Urothelium cell line (cell line): Measurements from ENCODE around the gene KRT7.
"Not testable (repeated sequence)": the region's sequence is repeated elsewhere in the genome, so short reads cannot be mapped to it uniquely, and the experiment has no call there.

Source experiments
- DNase-seq: peaks from one replicate; pipeline ENCODE4 v3.0.0; 2011; ENCODE audit warnings: low spot score, mixed read lengths
- FAIRE-seq: peaks from 2 replicates; lab custom pipeline; 2011; peaks lifted over from hg19 to GRCh38; lab: Jason Lieb, UNC

KRT7 gene

DNA sequence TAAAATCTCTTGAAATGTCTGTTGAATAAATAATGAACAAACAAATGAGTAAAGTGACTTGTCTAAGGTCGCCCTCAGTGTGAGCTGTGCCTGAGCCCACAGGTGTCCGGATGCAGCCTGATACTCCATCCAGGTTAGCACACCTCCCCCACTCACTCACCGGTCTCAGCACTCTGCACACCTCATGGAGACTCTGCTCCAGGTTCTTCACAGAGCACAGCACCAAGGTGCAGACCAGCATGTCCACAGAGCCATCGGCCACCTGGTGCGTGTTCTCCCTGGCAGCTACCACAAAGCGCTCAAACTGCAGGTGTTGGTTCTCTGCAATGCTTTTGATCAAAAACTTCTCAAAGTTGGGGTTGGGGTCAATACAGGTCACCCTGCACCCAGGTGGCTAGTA lies 4.1 kb upstream of the KRT7 start:
- FAIRE-seq (peak; percentile 30), DNase-seq (no peak)

DNA sequence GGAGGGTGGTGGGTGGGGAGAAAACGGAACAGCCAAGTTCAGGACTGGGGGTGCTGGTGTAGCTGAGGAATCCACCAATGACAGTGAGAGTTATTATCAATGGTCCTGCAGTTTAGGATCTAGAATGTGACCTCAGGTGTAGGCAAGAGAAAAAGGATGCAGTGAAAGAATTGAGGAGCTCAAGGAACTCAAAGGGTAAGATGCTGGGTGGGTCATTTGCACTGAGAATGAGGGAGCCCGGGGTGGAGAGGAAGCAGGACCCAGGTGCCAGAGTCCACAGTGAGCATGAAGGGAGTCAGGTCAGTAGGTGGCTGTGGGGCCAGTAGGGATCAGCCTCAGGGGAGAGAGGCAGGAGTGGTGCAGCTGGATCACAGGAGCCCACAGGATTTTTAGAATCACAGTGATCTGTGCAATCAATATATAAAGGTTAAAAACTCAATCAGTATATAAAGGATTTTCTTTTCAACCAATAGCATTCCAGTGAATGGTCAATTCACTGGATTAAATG lies 3.2 kb upstream of the KRT7 start:
- DNase-seq: no peak
- FAIRE-seq: no peak

DNA sequence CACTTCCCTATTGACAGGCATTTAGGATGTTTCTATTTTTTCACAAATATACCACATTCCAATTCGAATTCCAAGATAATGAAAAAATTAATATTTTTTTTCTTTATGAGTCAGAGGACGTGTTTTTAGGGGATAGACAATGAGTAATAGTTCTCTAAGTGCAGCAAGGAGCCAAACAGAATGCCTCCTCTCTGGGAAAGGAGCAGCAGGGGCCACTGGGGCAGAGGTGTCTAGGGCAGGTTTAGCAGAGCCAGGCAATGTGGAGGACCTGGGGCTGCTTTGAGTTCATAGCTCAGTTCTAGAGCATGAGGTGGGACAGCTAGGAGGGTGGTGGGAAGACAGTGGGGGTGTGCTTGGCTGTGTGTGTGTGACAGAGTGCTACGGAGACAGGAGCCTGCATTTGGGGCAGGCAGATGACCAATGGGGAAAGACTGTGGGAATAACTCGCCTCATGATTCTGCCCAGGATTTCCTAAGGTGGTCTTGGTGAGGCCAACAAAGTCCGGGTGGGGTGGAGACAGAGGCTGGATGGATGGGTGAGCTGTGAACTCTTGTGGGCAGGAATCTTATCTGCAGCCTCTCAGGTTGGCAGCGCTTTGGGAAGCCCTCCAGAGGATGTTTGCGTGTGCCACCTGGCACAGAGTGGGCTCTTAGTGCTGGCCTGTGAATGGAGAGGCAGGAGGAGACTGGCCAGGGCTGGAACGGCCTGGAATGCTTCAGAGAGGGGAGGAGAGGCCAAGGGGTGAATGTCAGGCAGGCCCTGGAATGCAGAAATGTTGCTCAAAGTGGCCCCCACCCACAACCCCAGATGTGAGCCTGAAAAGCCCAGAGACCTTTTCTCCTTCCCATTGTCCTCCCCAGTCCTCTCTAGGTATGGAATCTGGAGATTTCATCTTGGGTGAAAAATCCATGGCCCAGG lies 2.4 kb upstream of the KRT7 start:
- FAIRE-seq (no peak), DNase-seq (peak; percentile 85)

DNA sequence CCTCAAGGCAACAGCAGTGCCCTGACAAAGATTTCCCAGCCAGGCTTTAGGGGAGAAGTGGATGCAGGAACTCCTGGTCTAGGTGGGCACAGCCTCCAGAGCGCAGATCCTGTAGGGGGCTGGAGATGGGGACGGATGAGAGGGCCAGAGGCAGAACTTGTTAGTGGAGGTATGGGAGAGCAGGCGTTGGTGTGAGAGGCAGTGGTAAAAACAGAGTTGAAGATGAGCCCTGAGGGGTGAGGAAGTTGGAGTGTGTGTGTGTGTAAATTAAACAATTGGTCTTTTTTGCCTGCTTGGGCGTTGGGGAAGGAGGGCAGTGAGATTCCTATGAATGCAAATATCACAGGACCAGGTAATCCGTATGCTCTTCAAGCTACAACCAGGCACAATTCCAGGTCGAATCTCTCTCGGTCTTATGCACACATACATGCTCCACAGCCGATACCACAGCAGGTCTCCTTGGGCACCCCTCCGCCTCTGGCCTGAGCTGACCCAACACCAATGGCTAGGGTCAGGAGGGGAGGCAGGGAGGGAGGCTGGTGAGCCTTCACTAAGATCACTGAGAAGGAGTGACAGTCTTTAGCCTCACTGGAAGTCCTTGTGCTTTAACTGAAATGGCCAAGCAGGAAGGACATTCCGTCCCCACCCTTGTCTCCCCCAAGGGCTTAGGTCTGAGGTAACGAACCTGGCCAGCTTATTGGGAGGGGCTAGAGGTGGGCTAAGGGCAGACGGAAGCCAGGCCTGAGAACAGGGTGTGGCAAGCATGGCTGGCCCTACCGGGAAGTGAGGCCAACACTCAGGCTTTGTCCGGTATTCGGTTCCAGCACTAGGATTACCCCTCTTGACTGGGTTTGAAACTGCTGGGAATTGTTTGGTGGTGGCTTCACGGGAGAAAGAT lies 1.5 kb upstream of the KRT7 start:
- DNase-seq (no peak), FAIRE-seq (peak; percentile 91)

DNA sequence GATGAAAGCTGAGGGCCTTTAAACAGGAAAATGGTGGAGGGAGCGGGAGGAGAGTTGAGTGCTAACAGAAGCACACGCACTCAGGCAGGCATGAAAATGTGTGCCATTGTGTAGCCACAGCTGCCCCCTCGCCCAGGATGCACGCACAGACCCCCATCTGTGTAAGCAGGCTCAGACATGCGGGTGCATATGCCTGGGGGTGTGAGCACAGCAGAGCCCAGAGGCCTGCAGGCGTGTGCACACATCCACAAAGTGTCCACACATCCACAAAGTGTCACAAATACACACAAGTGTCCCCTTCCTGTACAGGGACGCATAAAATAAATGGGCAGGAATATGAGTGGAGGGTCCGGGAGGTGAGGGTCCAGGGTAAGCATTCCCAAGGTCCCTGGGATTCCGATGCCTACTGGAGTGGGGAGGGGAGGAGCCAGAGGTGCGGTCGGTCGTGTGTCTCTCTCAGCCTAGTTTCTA lies 805 bp upstream of the KRT7 start:
- DNase-seq (no peak), FAIRE-seq (peak; percentile 30)

DNA sequence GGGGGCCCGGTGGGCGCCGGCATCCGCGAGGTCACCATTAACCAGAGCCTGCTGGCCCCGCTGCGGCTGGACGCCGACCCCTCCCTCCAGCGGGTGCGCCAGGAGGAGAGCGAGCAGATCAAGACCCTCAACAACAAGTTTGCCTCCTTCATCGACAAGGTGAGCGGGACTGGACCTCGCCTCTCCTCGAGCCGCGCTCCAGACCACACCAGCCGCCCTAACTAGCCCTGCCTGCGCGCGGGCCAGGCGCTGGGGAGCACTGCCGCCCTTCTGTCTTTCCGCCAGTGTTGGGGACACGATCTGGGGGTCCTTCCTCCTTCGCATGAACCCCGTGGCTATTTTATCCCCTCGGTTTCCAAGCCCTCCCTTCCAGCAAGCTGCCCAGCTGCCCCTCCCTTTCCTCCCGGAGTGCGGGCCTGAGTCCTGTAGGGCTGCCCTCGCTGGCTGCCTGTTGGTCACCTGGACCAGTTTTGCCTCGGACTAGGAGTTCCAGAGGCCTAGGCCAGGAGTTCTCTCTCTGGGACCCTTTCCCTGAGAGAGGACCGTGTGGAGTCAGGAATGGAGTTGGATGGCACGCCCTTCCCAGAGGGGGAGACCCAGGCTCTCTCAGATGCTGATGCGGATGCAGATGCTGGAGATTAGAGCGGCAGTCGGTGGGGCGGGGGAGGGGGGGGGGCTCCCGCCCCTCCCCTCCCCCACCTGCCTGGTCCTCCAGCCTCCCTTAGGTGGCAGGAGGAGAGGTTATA lies 592 bp downstream of the KRT7 start:
- no peak for DNase-seq
- no peak for FAIRE-seq

DNA sequence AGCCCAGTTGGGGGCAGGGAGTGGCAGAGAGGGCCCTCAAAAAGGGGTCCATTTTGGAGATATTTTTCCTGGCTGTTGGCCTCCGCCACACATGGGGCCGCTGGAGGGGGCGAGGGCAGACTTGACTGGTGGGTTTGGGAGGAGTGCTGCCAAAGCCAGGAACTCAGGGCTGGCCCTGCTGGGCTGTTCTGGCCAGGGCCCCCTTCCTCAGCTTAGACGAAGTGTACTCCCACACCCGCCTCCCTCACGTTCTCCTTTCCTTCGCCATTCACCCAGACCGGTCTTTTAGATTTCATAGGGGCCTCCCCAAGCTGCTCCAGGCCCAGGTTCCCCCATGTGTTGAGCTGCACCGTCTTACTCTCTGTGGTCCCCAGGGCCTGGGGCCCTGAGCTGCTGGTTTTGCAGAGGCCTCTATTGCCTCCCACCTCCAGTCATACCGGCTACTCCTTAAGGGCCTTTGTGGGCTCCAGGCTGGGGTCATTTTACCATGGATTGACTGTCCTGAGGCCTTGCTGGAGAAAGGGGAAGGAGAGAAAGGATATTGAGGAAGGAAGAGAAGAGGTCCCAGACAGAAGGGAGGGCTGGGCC lies 1.3 kb downstream of the KRT7 start:
- FAIRE-seq (no peak), DNase-seq (no peak)

- FAIRE-seq: peak; percentile 37
- no peak for DNase-seq
Observed at GRCh38 chr12:52235001-52235764, 2.1 kb downstream of the KRT7 start.

GRCh38 chr12:52235822-52236361 lies 2.8 kb downstream of the KRT7 start:
- FAIRE-seq (peak; percentile 52), DNase-seq (no peak)

DNA sequence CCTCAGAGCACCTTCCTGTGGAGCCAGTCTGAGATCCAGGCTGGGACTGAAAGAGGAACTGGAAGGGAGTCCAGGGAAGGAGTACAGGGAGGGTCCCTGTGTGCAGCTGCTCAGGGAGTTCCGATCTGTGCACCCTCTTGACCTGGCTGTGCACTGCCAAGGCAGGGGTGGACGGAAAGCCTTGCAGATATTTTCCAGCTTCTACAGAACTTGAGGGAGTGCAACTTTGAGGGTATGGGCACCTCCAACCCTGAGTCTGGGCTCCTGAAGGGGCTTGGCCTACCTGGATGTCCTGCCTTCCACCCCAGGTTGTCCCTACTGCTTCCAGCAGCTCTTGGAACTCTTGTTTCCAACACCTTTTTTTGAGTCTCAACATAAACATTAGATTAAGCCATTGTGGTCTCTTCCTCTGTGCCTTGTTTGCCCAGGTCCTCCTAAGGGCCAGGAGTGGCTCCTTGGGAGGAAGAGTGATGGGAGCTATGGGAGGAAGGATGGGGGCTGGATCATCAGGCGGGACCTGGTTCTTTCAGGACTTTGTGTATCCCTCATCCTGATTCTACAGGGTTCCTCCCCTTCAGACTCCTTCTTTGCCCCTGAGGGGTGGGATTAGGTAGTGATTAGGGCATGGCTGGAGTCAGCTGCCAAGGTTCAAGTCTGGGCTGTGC lies 3.5 kb downstream of the KRT7 start:
- DNase-seq (no peak), FAIRE-seq (no peak)

- no peak for FAIRE-seq
- DNase-seq: no peak
Observed at GRCh38 chr12:52238207-52238840, 5.3 kb downstream of the KRT7 start.

DNA sequence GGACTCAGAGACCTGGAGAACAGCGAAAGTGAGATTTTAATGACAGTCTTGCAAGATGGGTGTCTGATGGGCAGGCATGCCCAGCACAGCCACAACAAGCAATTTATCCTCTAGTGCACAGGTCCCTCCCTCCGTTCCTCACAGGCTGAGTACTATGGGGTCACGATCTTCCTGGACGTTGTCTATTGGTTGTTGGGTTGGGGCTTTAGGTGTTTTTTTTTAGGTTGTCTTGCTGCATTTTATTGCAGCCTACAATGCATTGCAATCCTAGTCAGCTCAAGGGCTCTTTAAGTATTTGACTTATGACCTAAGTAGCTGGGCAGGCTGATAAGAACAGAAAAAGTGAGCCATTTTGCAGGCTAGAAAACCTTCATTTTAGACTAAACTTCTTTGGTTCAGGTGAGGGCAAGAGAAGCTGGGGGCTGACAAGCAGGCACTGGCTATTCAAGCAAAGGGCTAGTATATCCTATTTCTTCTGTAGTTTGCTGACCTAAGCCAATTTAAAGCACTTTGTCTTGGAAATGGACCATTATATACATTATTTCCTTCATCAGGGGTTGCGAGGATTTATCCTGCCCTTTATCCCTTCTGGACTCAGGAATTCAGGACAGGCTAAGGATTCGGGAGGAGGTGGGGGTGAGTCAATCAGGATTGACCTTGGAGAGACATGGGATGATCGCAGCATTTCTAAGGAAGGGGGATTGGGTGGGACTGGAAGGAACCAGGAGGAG lies 6.0 kb downstream of the KRT7 start:
- DNase-seq: no peak
- no peak for FAIRE-seq

- FAIRE-seq (no peak), DNase-seq (no peak)
Observed at GRCh38 chr12:52239767-52240166, 6.7 kb downstream of the KRT7 start.

DNA sequence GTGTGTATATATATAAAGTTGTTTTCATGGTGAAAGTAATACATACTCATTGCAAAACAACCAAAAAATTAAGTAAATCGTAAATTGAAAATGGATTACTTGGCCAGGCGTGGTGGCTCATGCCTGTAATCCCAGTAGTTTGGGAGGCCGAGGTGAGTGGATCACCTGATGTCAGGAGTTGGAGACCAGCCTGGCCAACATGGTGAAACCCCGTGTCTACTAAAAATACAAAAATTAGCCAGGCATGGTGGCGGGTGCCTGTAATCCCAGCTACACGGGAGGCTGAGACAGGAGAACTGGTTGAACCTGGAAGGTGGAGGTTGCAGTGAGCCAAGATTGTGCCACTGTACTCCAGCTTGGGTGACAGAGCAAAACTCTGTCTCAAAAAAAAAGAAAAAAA lies 7.2 kb downstream of the KRT7 start:
- DNase-seq, FAIRE-seq: not testable (repeated sequence)

DNA sequence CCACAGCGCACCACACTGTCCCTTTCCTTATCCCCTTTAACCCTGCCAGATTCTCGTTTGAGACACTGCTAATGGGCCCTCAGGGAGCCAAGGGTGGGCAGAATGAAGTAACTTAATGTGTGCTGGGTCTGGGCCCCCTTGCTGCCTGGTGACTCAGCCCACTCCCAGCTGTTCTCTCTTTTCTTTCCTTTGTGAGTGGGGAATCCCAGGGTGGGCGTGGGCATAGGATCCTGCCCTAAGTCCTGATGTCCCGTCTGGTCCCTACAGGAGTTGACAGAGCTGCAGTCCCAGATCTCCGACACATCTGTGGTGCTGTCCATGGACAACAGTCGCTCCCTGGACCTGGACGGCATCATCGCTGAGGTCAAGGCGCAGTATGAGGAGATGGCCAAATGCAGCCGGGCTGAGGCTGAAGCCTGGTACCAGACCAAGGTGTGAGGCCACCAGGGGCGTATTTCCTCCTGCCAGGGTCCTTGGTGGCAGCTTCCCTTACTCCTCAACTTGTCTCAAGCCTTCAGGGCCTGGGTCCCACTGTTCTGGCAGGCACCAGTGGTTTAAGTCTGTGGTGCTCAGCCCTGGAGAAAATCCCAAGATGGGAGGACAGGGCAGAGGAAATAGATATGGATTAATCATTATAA lies 8.3 kb downstream of the KRT7 start:
- DNase-seq (no peak), FAIRE-seq (peak; percentile 81)

DNA sequence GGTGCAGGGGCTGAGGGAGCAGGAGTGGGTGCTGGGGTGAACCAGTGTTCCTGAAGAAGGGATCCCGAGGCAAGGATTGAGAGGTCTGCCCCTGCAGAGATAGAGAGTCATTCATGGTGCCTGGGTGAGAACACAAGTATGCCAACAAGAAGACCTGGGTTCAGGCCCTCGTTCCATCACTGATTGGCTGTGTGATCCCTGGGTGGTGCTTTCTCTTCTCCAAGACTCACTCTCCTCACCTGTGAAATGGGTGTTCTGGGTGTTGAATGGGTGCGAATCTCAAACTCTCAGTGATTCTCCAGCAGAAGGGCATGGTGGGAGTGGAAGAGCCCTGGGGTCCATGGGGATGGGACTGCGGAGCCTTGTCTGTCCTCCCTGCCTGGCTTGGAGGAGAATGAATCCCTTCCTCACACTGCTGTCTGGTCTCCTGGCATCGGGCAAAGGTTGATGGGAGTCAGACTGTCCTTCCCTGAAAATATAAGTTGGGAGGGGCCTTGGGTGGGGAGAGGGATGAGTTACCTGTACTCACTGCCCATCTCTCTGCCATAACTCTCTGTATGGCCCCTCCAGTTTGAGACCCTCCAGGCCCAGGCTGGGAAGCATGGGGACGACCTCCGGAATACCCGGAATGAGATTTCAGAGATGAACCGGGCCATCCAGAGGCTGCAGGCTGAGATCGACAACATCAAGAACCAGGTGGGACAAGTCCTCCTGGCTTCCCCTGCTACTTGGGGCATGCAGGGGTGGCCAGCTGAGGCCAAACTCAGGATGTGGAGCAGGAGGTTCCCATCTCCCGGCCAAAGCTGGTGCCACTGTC lies 9.6 kb downstream of the KRT7 start:
- FAIRE-seq (no peak), DNase-seq (no peak)
